NB4 (cell line): ENCODE data around the gene CMTM1.

ENCODE experiments used
- CTCF ChIP-seq: IDR thresholded peaks from one replicate; pipeline ENCODE4 v1.5.1; 2012; ENCODE audit warnings: low read depth, low read length
- MYC ChIP-seq: IDR thresholded peaks from 2 replicates; pipeline ENCODE4 v1.6.1; 2011; ENCODE audit warnings: low read depth, low read length
- POLR2A ChIP-seq: IDR thresholded peaks from 2 replicates; pipeline ENCODE4 v1.6.1; 2011; ENCODE audit warnings: mild to moderate bottlenecking; ENCODE audit not compliant: insufficient read length; ENCODE audit errors: extremely low read depth

- no peak for TF ChIP-seq POLR2A
- no peak for TF ChIP-seq MYC
- no peak for TF ChIP-seq CTCF
Observed at GRCh38 chr16:66537236-66537635, 29.0 kb upstream of the CMTM1 start.
